HUES64 (cell line): ENCODE data around the gene ZFAND5.
A peak's percentile ranks its signal among the peaks of the same experiment; 100 is the strongest.

ENCODE experiments used
- H3K27ac ChIP-seq: 2 replicates; pipeline ENCODE4 v1.7.0; 2013; ENCODE audit warnings: low read depth, low read length, inconsistent platforms
- H3K27me3 ChIP-seq: 2 replicates; pipeline ENCODE4 v1.6.1; 2013; ENCODE audit warnings: mild to moderate bottlenecking, low read length; ENCODE audit not compliant: insufficient read depth
- H3K36me3 ChIP-seq: 2 replicates; pipeline ENCODE4 v1.6.1; 2013; ENCODE audit warnings: mild to moderate bottlenecking, low read length; ENCODE audit not compliant: insufficient read depth
- H3K4me1 ChIP-seq: 2 replicates; pipeline ENCODE4 v1.6.1; 2013; ENCODE audit warnings: mild to moderate bottlenecking, low read length, moderate library complexity; ENCODE audit not compliant: insufficient read depth
- H3K4me3 ChIP-seq: 2 replicates; pipeline ENCODE4 v1.5.1; 2013; ENCODE audit warnings: mild to moderate bottlenecking, low read length, moderate library complexity
- H3K9ac ChIP-seq: 2 replicates; pipeline ENCODE4 v1.6.1; 2013; ENCODE audit warnings: mild to moderate bottlenecking, low read depth, low read length
- H3K9me3 ChIP-seq: 2 replicates; pipeline ENCODE4 v1.6.1; 2013; ENCODE audit warnings: low read depth, low read length; ENCODE audit not compliant: insufficient read depth
- WGBS: fragments of 150-250, 120-280 bp; methylation state at CpG from one replicate; pipeline ENCODE4 v1.1.7; 2013; ENCODE audit warnings: missing lambda C conversion rate; 5-methylcytosine and 5-hydroxymethylcytosine counted together

Gene ZFAND5

GRCh38 chr9:72322259-72322658, 42.7 kb downstream of the ZFAND5 start:
- Histone ChIP-seq H3K4me1 (no peaks in the 10 kb centered on the region), H3K9me3 (peaks cover 16% of the 10 kb centered on the region), H3K27ac (no peak overlapping the region), H3K27me3 (no peaks in the 10 kb centered on the region), H3K9ac (no peak overlapping the region), H3K36me3 (no peaks in the 10 kb centered on the region), H3K4me3 (no peak overlapping the region)
- WGBS: 96% methylated on average over 2 of the region's 2 CpGs

GRCh38 chr9:72315510-72316311, 49.3 kb downstream of the ZFAND5 start:
- no peak overlapping the region for H3K27ac ChIP-seq
- no peak overlapping the region for H3K9ac ChIP-seq
- peaks cover 17% of the 10 kb centered on the region for H3K4me1 ChIP-seq
- WGBS: 27% methylated on average over 9 of the region's 10 CpGs
- no peaks in the 10 kb centered on the region for H3K36me3 ChIP-seq
- no peak overlapping the region for H3K4me3 ChIP-seq
- H3K27me3 ChIP-seq: no peaks in the 10 kb centered on the region
- H3K9me3 ChIP-seq: no peaks in the 10 kb centered on the region

GRCh38 chr9:72315089-72315509, 49.9 kb downstream of the ZFAND5 start:
- H3K27ac ChIP-seq: no peak overlapping the region
- no peaks in the 10 kb centered on the region for H3K9me3 ChIP-seq
- peaks cover 17% of the 10 kb centered on the region for H3K4me1 ChIP-seq
- H3K4me3 ChIP-seq: no peak overlapping the region
- H3K27me3 ChIP-seq: no peaks in the 10 kb centered on the region
- no peak overlapping the region for H3K9ac ChIP-seq
- WGBS: 79% methylated on average over 5 of the region's 5 CpGs
- no peaks in the 10 kb centered on the region for H3K36me3 ChIP-seq

GRCh38 chr9:72313507-72313906, 51.5 kb downstream of the ZFAND5 start:
- Histone ChIP-seq H3K36me3 (no peaks in the 10 kb centered on the region), H3K27ac (no peak overlapping the region), H3K9me3 (no peaks in the 10 kb centered on the region), H3K27me3 (no peaks in the 10 kb centered on the region), H3K9ac (no peak overlapping the region), H3K4me3 (no peak overlapping the region), H3K4me1 (peaks cover 17% of the 10 kb centered on the region)
- 96% methylated on average over 3 of the region's 3 CpGs for WGBS

GRCh38 chr9:72312386-72312987, 52.5 kb downstream of the ZFAND5 start:
- Histone ChIP-seq H3K36me3 (no peaks in the 10 kb centered on the region), H3K9ac (no peak overlapping the region), H3K4me3 (no peak overlapping the region), H3K4me1 (peaks cover 17% of the 10 kb centered on the region), H3K27me3 (no peaks in the 10 kb centered on the region), H3K27ac (no peak overlapping the region), H3K9me3 (no peaks in the 10 kb centered on the region)
- 94% methylated on average over 9 of the region's 10 CpGs for whole genome bisulfite sequencing

GRCh38 chr9:72309364-72310133, 55.5 kb downstream of the ZFAND5 start:
- WGBS: 84% methylated on average over 2 of the region's 4 CpGs
- H3K9ac ChIP-seq: no peak overlapping the region
- H3K4me3 ChIP-seq: no peak overlapping the region
- H3K9me3 ChIP-seq: no peaks in the 10 kb centered on the region
- H3K27ac ChIP-seq: no peak overlapping the region
- peaks cover 13% of the 10 kb centered on the region; the same call in 1 of the 2 replicates for H3K4me1 ChIP-seq
- no peaks in the 10 kb centered on the region for H3K27me3 ChIP-seq
- no peaks in the 10 kb centered on the region for H3K36me3 ChIP-seq

- no peak overlapping the region for H3K9ac ChIP-seq
- H3K27me3 ChIP-seq: no peaks in the 10 kb centered on the region
- H3K27ac ChIP-seq: no peak overlapping the region
- WGBS: 83% methylated on average over 1 of the region's 1 CpG
- H3K9me3 ChIP-seq: no peaks in the 10 kb centered on the region
- H3K4me1 ChIP-seq: peaks cover 11% of the 10 kb centered on the region; the same call in 1 of the 2 replicates
- no peaks in the 10 kb centered on the region for H3K36me3 ChIP-seq
- H3K4me3 ChIP-seq: no peak overlapping the region
These were observed 58.2 kb downstream of the ZFAND5 start for GRCh38 chr9:72306761-72307160.

GRCh38 chr9:72305707-72306106, 59.3 kb downstream of the ZFAND5 start:
- Histone ChIP-seq H3K9me3 (no peaks in the 10 kb centered on the region), H3K4me1 (peaks cover 11% of the 10 kb centered on the region; the same call in 1 of the 2 replicates), H3K9ac (no peak overlapping the region), H3K27ac (no peak overlapping the region), H3K27me3 (no peaks in the 10 kb centered on the region), H3K36me3 (no peaks in the 10 kb centered on the region), H3K4me3 (no peak overlapping the region)
- 96% methylated on average over 3 of the region's 3 CpGs for WGBS

- Histone ChIP-seq H3K36me3 (no peaks in the 10 kb centered on the region), H3K4me3 (peak overlapping the region; percentile 25; the same call in 1 of the 2 replicates), H3K27ac (0 out of 2 replicates have a peak overlapping the region, but pooled peaks have one; percentile 35), H3K9me3 (no peaks in the 10 kb centered on the region), H3K4me1 (peaks cover 11% of the 10 kb centered on the region; the same call in 1 of the 2 replicates), H3K9ac (no peak overlapping the region), H3K27me3 (no peaks in the 10 kb centered on the region)
- WGBS: 85% methylated on average over 8 of the region's 8 CpGs
These were observed 59.9 kb downstream of the ZFAND5 start for GRCh38 chr9:72305102-72305546.

- Histone ChIP-seq H3K9ac (no peak overlapping the region), H3K27ac (no peak overlapping the region), H3K27me3 (no peaks in the 10 kb centered on the region), H3K4me1 (peaks cover 11% of the 10 kb centered on the region; the same call in 1 of the 2 replicates), H3K36me3 (no peaks in the 10 kb centered on the region), H3K4me3 (no peak overlapping the region; the same call in 1 of the 2 replicates), H3K9me3 (no peaks in the 10 kb centered on the region)
- WGBS: 85% methylated on average over 1 of the region's 1 CpG
These were observed 60.5 kb downstream of the ZFAND5 start for GRCh38 chr9:72304538-72304937.
